22Rv1 (cell line): ENCODE data around the gene CDH6.

Source experiments
- CTCF ChIP-seq: fragments of 450-650 bp; IDR thresholded peaks from 2 replicates; pipeline ENCODE4 v1.5.1; 2017; ENCODE audit warnings: mild to moderate bottlenecking
- ZFX ChIP-seq: fragments of 450-650 bp; IDR thresholded peaks from 2 replicates; pipeline ENCODE4 v1.6.1; 2017; ENCODE audit warnings: antibody characterized with exemption, borderline replicate concordance

GRCh38 chr5:31375999-31376720 lies 182.7 kb downstream of the CDH6 start:
- TF ChIP-seq CTCF (no peak), ZFX (no peak)
